ENCODE measurements around the gene PLCL2. TPM values are rescaled to one million over a fixed set of nuclear protein-coding genes. Genes with fewer than 3 reads are reported as not detected.

The PLCL2 gene
- total RNA-seq, 1 experiment from 2014 or later, result 32.1 TPM

- H3K23me2 ChIP-seq (ENCODE audit: insufficient read length, low read depth, low read length, poor library complexity, severe bottlenecking), result no peaks in the 10 kb centered on the region
- H3K27ac ChIP-seq (ENCODE audit: insufficient read length, low read depth, low read length), result no peak overlapping the region
- H3K9me3 ChIP-seq (ENCODE audit: control insufficient read depth, low read depth, low read length), result no peaks in the 10 kb centered on the region
- no peaks in the 10 kb centered on the region; the same call in 1 of the 2 replicates for H3K4me1 ChIP-seq (ENCODE audit: insufficient read depth, low read length)
- no peak overlapping the region for H2BK15ac ChIP-seq (ENCODE audit: low read depth, low read length)
- no peak overlapping the region for H3K56ac ChIP-seq (ENCODE audit: insufficient read length, low read depth, low read length)
- no peaks in the 10 kb centered on the region for H3K79me1 ChIP-seq (ENCODE audit: insufficient read depth, low read depth, low read length, poor library complexity, severe bottlenecking)
- no peaks in the 10 kb centered on the region for H3K9me3 Mint-ChIP-seq
- H3K4me2 ChIP-seq (ENCODE audit: insufficient read depth, insufficient read length, low read length), result no peak overlapping the region
- H3T11ph ChIP-seq (ENCODE audit: low read length), result no peak overlapping the region
- no peak overlapping the region for H2BK120ac ChIP-seq (ENCODE audit: low read depth, low read length, poor library complexity, severe bottlenecking)
- no peak for DNase-seq
- TF ChIP-seq, protein P1, sequence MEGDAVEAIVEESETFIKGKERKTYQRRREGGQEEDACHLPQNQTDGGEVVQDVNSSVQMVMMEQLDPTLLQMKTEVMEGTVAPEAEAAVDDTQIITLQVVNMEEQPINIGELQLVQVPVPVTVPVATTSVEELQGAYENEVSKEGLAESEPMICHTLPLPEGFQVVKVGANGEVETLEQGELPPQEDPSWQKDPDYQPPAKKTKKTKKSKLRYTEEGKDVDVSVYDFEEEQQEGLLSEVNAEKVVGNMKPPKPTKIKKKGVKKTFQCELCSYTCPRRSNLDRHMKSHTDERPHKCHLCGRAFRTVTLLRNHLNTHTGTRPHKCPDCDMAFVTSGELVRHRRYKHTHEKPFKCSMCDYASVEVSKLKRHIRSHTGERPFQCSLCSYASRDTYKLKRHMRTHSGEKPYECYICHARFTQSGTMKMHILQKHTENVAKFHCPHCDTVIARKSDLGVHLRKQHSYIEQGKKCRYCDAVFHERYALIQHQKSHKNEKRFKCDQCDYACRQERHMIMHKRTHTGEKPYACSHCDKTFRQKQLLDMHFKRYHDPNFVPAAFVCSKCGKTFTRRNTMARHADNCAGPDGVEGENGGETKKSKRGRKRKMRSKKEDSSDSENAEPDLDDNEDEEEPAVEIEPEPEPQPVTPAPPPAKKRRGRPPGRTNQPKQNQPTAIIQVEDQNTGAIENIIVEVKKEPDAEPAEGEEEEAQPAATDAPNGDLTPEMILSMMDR (conservative IDR thresholded peaks at IDR 0.05), result no peak
- H4K8ac ChIP-seq (replicated peaks; ENCODE audit: insufficient read length, low read depth, low read length), result no peak overlapping the region
- H2BK20ac ChIP-seq (ENCODE audit: low read depth, low read length, poor library complexity, severe bottlenecking), result no peak overlapping the region
- no peak overlapping the region for H3K4me3 Mint-ChIP-seq
- H3K79me2 ChIP-seq (ENCODE audit: insufficient read depth, low read length), result no peaks in the 10 kb centered on the region
- H2BK5ac ChIP-seq (ENCODE audit: insufficient read length, low read length), result no peak overlapping the region
- H4K20me1 ChIP-seq (ENCODE audit: control insufficient read depth, insufficient read depth, insufficient read length), result no peaks in the 10 kb centered on the region
- H2AFZ ChIP-seq (ENCODE audit: low read length), result no peak overlapping the region
- H3K27me3 Mint-ChIP-seq (ENCODE audit: low read depth), result no peaks in the 10 kb centered on the region
- H2AK5ac ChIP-seq (ENCODE audit: insufficient read length, low read length), result no peak overlapping the region
- H3K4me1 Mint-ChIP-seq, result peaks cover 64 to 66% of the 10 kb centered on the region in 2 experiments
- no peak overlapping the region for H3K9ac ChIP-seq (ENCODE audit: extremely low read depth, insufficient read length, low read length)
- H3K27ac Mint-ChIP-seq, result peak overlapping the region; percentile 1 to 34 (median 30); a peak in 3 of 7 replicates
- no peak overlapping the region for H2BK12ac ChIP-seq (ENCODE audit: insufficient read length, low read depth, low read length)
- no peak overlapping the region for H4K5ac ChIP-seq (ENCODE audit: insufficient read length, low read depth, low read length)
- no CpG with 5 or more reads among the region's 6 CpGs for WGBS (ENCODE audit: extremely low coverage, insufficient read length, low lambda C conversion rate)
- H3K14ac ChIP-seq (ENCODE audit: insufficient read depth, low read length), result no peak overlapping the region
- no peaks in the 10 kb centered on the region for H3K27me3 ChIP-seq (ENCODE audit: insufficient read depth, low read length)
- no peak overlapping the region for H3K18ac ChIP-seq (ENCODE audit: insufficient read length, low read depth, low read length)
- no peak overlapping the region for H3K4ac ChIP-seq (ENCODE audit: low read depth, low read length)
- no peak overlapping the region for H4K91ac ChIP-seq (ENCODE audit: insufficient read length, low read depth, low read length)
- peaks cover 0 to 10% (median 10%) of the 10 kb centered on the region in 3 experiments; a peak in 5 of 7 replicates for H3K36me3 Mint-ChIP-seq (ENCODE audit: insufficient read depth in 1 of 3, low read depth in 3 of 3)
- no peak overlapping the region for H3K23ac ChIP-seq (ENCODE audit: insufficient read length, low read depth, low read length)
These were observed 207.3 kb downstream of the PLCL2 start for GRCh38 chr3:17091910-17092582.
